Activated CD4-positive, alpha-beta T cell treated with anti-CD3 and anti-CD28 coated beads, Interleukin-2, amount 10 ng/mL, durations not matched to agents 24 days and 14 days (primary cell): ENCODE data around the gene PIGU. TPM values are rescaled to one million over a fixed set of nuclear protein-coding genes. Genes with fewer than 3 reads are reported as not detected.
"Not testable (repeated sequence)": the region's sequence is repeated elsewhere in the genome, so short reads cannot be mapped to it uniquely, and the experiment has no call there.

ENCODE experiments used
- DNase-seq: peaks from one replicate; pipeline ENCODE4 v3.0.0; 2022
- H3K27ac Mint-ChIP-seq: one replicate; pipeline ENCODE4 v1.8.0; 2022; ENCODE audit warnings: mild to moderate bottlenecking, mixed read lengths
- H3K27me3 Mint-ChIP-seq: one replicate; pipeline ENCODE4 v1.8.0; 2022; ENCODE audit warnings: mixed read lengths
- H3K36me3 Mint-ChIP-seq: one replicate; pipeline ENCODE4 v1.8.0; 2022; ENCODE audit warnings: low read depth, mild to moderate bottlenecking, mixed read lengths
- H3K4me1 Mint-ChIP-seq: one replicate; pipeline ENCODE4 v1.8.0; 2021; ENCODE audit warnings: mixed read lengths
- H3K4me3 Mint-ChIP-seq: one replicate; pipeline ENCODE4 v1.8.0; 2022; ENCODE audit warnings: mild to moderate bottlenecking, moderate library complexity, mixed read lengths
- H3K9me3 Mint-ChIP-seq: one replicate; pipeline ENCODE4 v1.8.0; 2021; ENCODE audit warnings: mixed read lengths
- intact Hi-C: fragments of 100-400 bp; cut with micrococcal nuclease; formaldehyde crosslinking; loops from one replicate; pipeline ENCODE4 v1.15.1; 2023
- total RNA-seq: library from RNA; stranded (reverse); gene quantifications from 2 replicates; pipeline ENCODE4 v1.2.3, GENCODE V29; 2022

The PIGU gene
- total RNA-seq, 1 donor from 2014 or later, result 27.1 TPM

- H3K9me3 Mint-ChIP-seq, result no peaks in the 10 kb centered on the region
- H3K36me3 Mint-ChIP-seq, result peaks cover 29% of the 10 kb centered on the region
- intact Hi-C loops, result no loop called here
- H3K4me3 Mint-ChIP-seq, result no peak overlapping the region
- H3K27ac Mint-ChIP-seq, result no peak overlapping the region
- H3K4me1 Mint-ChIP-seq, result no peaks in the 10 kb centered on the region
- H3K27me3 Mint-ChIP-seq, result no peaks in the 10 kb centered on the region
- DNase-seq, result no peak
Measured at GRCh38 chr20:34636648-34637047, 40.2 kb downstream of the PIGU start.

- Mint-ChIP-seq H3K27ac (no peak overlapping the region), H3K9me3 (no peaks in the 10 kb centered on the region), H3K27me3 (no peaks in the 10 kb centered on the region), H3K36me3 (peaks cover 36% of the 10 kb centered on the region), H3K4me3 (no peak overlapping the region), H3K4me1 (no peaks in the 10 kb centered on the region)
- intact Hi-C loops, result no loop called here
- no peak for DNase-seq
Measured at GRCh38 chr20:34634392-34634791, 42.5 kb downstream of the PIGU start.

- intact Hi-C loops, result no loop called here
- Mint-ChIP-seq H3K4me3 (no peak overlapping the region), H3K27ac (no peak overlapping the region), H3K36me3 (peaks cover 33% of the 10 kb centered on the region), H3K4me1 (no peaks in the 10 kb centered on the region), H3K27me3 (no peaks in the 10 kb centered on the region), H3K9me3 (no peaks in the 10 kb centered on the region)
- no peak for DNase-seq
Measured at GRCh38 chr20:34632870-34633452, 43.9 kb downstream of the PIGU start.

DNA sequence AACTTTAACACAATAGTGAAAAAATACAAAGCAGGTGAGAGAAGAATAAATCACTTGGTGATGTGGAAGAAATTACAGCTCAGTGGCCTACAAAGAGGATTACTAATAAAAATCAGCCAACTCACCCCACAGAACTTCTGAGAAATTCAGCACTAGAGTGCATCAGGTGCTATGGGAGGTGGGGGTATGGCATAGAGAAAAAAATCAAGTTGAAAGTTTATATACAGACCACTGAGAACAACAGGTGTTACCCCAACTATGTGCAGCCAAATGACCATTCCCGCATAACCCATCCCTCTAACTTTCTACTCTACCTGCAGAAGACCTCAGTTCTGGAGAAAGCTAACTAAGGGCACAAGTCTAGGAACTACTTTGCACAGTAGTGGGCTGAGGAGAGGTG, 47.0 kb downstream of the PIGU start:
- no peak overlapping the region for H3K4me3 Mint-ChIP-seq
- no peaks in the 10 kb centered on the region for H3K9me3 Mint-ChIP-seq
- no peak overlapping the region for H3K27ac Mint-ChIP-seq
- H3K27me3 Mint-ChIP-seq, result no peaks in the 10 kb centered on the region
- intact Hi-C loops, result no loop called here
- peaks cover 20% of the 10 kb centered on the region for H3K36me3 Mint-ChIP-seq
- no peak for DNase-seq
- no peaks in the 10 kb centered on the region for H3K4me1 Mint-ChIP-seq

GRCh38 chr20:34629342-34629741, 47.5 kb downstream of the PIGU start:
- Mint-ChIP-seq H3K4me3 (no peak overlapping the region), H3K36me3 (peaks cover 18% of the 10 kb centered on the region), H3K4me1 (no peaks in the 10 kb centered on the region), H3K27me3 (no peaks in the 10 kb centered on the region), H3K9me3 (no peaks in the 10 kb centered on the region), H3K27ac (no peak overlapping the region)
- intact Hi-C loops, result no loop called here
- DNase-seq, result no peak

DNA sequence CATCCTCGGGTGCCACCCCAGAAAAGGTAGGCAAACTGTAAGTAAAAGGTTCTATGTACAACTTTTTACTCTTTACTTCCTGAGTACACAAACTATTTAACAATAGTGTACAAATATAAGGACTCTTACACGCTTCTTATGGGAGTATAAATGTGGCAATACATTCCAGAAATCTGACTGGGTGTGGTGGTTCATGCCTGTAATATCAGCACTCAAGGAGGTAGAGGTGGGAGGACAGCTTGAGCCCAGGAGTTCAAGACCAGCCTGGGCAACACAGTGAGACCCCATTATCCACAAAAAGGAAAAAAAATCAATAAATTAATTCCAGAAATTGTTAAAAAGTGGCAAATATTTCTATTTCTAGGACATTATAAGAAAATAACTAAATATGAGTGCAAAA, 48.9 kb downstream of the PIGU start:
- peaks cover 19% of the 10 kb centered on the region for H3K36me3 Mint-ChIP-seq

GRCh38 chr20:34627458-34627857, 49.4 kb downstream of the PIGU start:
- H3K4me1 Mint-ChIP-seq, result peaks cover 4% of the 10 kb centered on the region

More for the DNA sequence above, 48.9 kb downstream of the PIGU start:
- no peaks in the 10 kb centered on the region for H3K27me3 Mint-ChIP-seq
- peaks cover under 1% of the 10 kb centered on the region for H3K4me1 Mint-ChIP-seq
- DNase-seq, result no peak
- H3K9me3 Mint-ChIP-seq, result no peaks in the 10 kb centered on the region
- no peak overlapping the region for H3K27ac Mint-ChIP-seq
- intact Hi-C loops, result no loop called here
- H3K4me3 Mint-ChIP-seq, result no peak overlapping the region

GRCh38 chr20:34626992-34627391, 49.9 kb downstream of the PIGU start:
- Mint-ChIP-seq H3K4me3 (no peak overlapping the region), H3K9me3 (no peaks in the 10 kb centered on the region), H3K27me3 (no peaks in the 10 kb centered on the region), H3K4me1 (peaks cover 5% of the 10 kb centered on the region), H3K27ac (no peak overlapping the region), H3K36me3 (peaks cover 18% of the 10 kb centered on the region)
- no peak for DNase-seq
- intact Hi-C loops, result no loop called here

More at GRCh38 chr20:34627458-34627857, 49.4 kb downstream of the PIGU start:
- intact Hi-C loops, result no loop called here
- H3K27me3 Mint-ChIP-seq, result no peaks in the 10 kb centered on the region
- no peak for DNase-seq
- no peaks in the 10 kb centered on the region for H3K9me3 Mint-ChIP-seq
- H3K36me3 Mint-ChIP-seq, result peaks cover 18% of the 10 kb centered on the region
- H3K27ac Mint-ChIP-seq, result no peak overlapping the region
- H3K4me3 Mint-ChIP-seq, result no peak overlapping the region

DNA sequence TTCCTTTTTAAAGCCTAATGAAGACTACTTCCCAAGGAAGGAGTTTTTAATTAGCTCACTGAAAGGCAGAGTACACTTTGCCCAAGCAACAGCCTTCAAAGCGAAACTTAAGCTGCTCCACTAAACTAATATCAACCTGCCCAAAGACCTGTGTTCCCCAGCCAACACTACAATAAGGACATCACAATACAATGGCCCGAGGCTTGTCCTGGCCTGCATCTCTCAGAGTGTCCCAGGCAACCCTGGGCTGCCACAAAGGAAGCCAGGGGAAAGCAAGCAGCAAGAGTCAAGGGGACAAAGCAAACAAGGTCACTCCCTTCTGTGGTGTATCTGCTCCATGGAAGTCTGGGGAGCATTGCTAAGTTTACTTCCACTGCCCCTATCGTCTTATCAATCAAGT, 52.3 kb downstream of the PIGU start:
- Mint-ChIP-seq H3K4me1 (peaks cover 17% of the 10 kb centered on the region), H3K4me3 (no peak overlapping the region), H3K36me3 (peaks cover 31% of the 10 kb centered on the region), H3K27ac (no peak overlapping the region), H3K9me3 (no peaks in the 10 kb centered on the region), H3K27me3 (no peaks in the 10 kb centered on the region)
- intact Hi-C loops, result no loop called here
- no peak for DNase-seq

GRCh38 chr20:34622821-34623451, 54.0 kb downstream of the PIGU start:
- no peaks in the 10 kb centered on the region for H3K27me3 Mint-ChIP-seq
- intact Hi-C loops, result no loop called here
- peaks cover 21% of the 10 kb centered on the region for H3K4me1 Mint-ChIP-seq
- H3K4me3 Mint-ChIP-seq, result no peak overlapping the region
- H3K9me3 Mint-ChIP-seq, result no peaks in the 10 kb centered on the region
- DNase-seq, result no peak
- peaks cover 32% of the 10 kb centered on the region for H3K36me3 Mint-ChIP-seq
- no peak overlapping the region for H3K27ac Mint-ChIP-seq

DNA sequence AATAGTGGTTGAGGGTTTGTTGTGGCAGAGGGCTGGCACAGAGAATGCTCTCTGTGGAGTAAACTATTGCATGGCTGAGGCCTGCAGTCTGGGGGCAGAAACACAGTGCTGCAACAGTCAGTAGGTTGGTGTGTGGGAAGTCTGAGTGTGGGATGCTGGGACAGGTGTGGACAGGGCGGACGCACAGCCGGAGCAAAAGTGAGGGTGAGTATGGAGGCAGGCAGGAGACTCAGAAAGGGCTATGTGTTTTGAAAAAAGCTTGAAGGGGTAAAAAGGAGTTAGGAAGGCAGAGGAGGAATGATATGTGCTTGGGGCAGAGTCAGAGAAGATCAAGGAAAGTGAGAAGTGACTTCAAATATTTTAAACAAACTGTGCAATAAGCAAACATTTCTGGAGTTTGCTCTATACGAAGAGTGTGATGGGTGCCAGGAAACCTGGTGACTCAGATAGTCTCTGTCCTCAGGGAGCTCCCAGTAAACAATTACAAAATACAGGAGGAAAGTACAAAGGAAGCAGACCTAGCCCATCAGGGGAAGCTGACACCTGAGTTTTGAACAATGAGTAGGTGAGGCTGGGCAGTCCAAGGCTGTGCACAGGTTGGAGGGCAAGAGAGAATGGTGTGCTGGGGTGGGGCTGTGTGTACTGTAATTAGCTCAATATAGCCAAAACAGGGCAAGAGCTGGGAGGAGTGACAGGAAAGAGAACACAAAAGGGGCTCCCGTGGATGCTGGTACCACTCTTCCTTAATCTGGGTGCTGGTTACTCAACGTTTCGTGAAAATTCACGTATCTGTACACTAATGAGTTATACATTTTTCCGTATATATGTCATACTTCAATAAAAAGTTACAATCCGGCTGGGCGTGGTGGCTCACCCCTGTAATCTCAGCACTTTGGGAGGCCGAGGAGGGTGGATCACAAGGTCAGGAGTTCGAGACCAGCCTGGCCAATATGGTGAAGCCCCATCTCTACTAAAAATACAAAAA, 55.2 kb downstream of the PIGU start:
- no peak for DNase-seq
- H3K36me3 Mint-ChIP-seq, result peaks cover 41% of the 10 kb centered on the region
- intact Hi-C loops, result no loop called here
- H3K27ac Mint-ChIP-seq, result peak overlapping the region; percentile 69
- peaks cover 21% of the 10 kb centered on the region for H3K4me1 Mint-ChIP-seq
- no peaks in the 10 kb centered on the region for H3K27me3 Mint-ChIP-seq
- H3K9me3 Mint-ChIP-seq, result no peaks in the 10 kb centered on the region
- H3K4me3 Mint-ChIP-seq, result no peak overlapping the region

- H3K27ac Mint-ChIP-seq, result peak overlapping the region; percentile 69
- intact Hi-C loops, result no loop called here
- peaks cover 21% of the 10 kb centered on the region for H3K4me1 Mint-ChIP-seq
- H3K36me3 Mint-ChIP-seq, result peaks cover 46% of the 10 kb centered on the region
- H3K9me3 Mint-ChIP-seq, result no peaks in the 10 kb centered on the region
- H3K27me3 Mint-ChIP-seq, result no peaks in the 10 kb centered on the region
- no peak overlapping the region for H3K4me3 Mint-ChIP-seq
- DNase-seq, result no peak
Measured at GRCh38 chr20:34621036-34621343, 55.9 kb downstream of the PIGU start.

GRCh38 chr20:34618676-34619075, 58.2 kb downstream of the PIGU start:
- no peaks in the 10 kb centered on the region for H3K27me3 Mint-ChIP-seq
- no peak overlapping the region for H3K4me3 Mint-ChIP-seq
- intact Hi-C loops, result no loop called here
- peaks cover 21% of the 10 kb centered on the region for H3K4me1 Mint-ChIP-seq
- peaks cover 47% of the 10 kb centered on the region for H3K36me3 Mint-ChIP-seq
- no peak for DNase-seq
- no peak overlapping the region for H3K27ac Mint-ChIP-seq
- no peaks in the 10 kb centered on the region for H3K9me3 Mint-ChIP-seq

GRCh38 chr20:34616913-34617312, 60.0 kb downstream of the PIGU start:
- H3K27ac Mint-ChIP-seq, result not testable (repeated sequence)
- peaks cover 15% of the 10 kb centered on the region for H3K4me1 Mint-ChIP-seq

More at GRCh38 chr20:34616913-34617312, 60.0 kb downstream of the PIGU start:
- intact Hi-C loops, H3K27me3 Mint-ChIP-seq, H3K9me3 Mint-ChIP-seq, DNase-seq, H3K4me3 Mint-ChIP-seq: not testable (repeated sequence)
- H3K36me3 Mint-ChIP-seq, result peaks cover 51% of the 10 kb centered on the region
